Esophagus muscularis mucosa (tissue), 3 donors: Measurements from ENCODE around the gene PROSER3.

Experiments
- CTCF ChIP-seq, 3 experiments: fragments of 200-600 bp in 2 of 3; fragments of 450-650 bp in 1 of 3; sonication (generic) in 2 of 3; IDR thresholded peaks; one replicate each; pipeline ENCODE4 v1.5.1; 2017 to 2019; ENCODE audit warnings: antibody characterized with exemption in 3 of 3, mild to moderate bottlenecking in 2 of 3, moderate library complexity in 1 of 3
- POLR2A ChIP-seq: fragments of 450-650 bp; IDR thresholded peaks from one replicate; pipeline ENCODE4 v1.6.1; 2017; ENCODE audit warnings: antibody characterized with exemption, moderate library complexity, mild to moderate bottlenecking, low read depth
- POLR2AphosphoS5 ChIP-seq, 2 donors: sonication (generic); formaldehyde crosslinking; IDR thresholded peaks; one replicate each; pipeline ENCODE4 v1.6.1; 2017; ENCODE audit warnings: antibody characterized with exemption in 2 of 2

DNA sequence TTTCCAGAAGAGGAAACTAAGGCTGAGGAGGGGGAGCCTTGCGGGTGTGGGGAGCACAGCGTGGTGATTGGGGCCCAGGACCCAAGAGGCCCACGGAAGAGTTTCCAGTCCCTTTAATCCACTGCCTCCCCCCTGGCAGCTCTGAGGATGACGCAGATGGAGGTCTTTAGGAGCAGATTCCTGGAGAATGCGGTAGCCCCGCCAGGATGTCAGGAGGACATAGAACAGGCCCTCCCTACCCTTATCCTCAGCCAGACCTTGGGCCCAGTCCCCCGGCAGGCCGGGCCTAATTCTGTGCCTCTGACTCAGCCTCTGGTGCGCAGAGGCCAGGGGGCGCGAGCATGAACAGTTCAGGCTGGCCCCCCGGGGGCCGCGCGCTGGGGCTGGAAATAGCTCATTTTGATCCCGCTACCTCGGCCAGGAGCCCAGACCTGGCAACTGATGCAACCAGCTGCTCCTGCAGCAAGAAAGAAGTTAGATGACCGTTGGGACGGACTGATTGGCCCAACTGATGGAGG, 686 bp upstream of the PROSER3 start:
- TF ChIP-seq POLR2AphosphoS5 (IDR thresholded peaks at IDR 0.05) (peak; percentile 84 to 90), CTCF (IDR thresholded peaks at IDR 0.05) (no peak), POLR2A (peak; percentile 2)
